HepG2 (cell line): ENCODE results near the gene ZNF503. TPM values are rescaled to one million over a fixed set of nuclear protein-coding genes. Genes with fewer than 3 reads are reported as not detected.

Source experiments
- CEBPG ChIP-seq: IDR thresholded peaks from 2 replicates; pipeline ENCODE4 v1.6.1; 2016
- HNRNPH1 ChIP-seq: fragments of 200-400 bp; formaldehyde crosslinking; optimal IDR thresholded peaks from 2 replicates; pipeline ENCODE3; 2017; ENCODE audit warnings: mild to moderate bottlenecking, low read depth, low read length
- KMT2B ChIP-seq: IDR thresholded peaks from 2 replicates; pipeline ENCODE4 v1.6.1; 2016; ENCODE audit warnings: missing genetic modification reagents, missing compliant biosample characterization
- MBNL3 ChIP-seq: fragments of 250-450 bp; sonication (Bioruptor Pico); conservative IDR thresholded peaks from 2 replicates; pipeline ENCODE4 v1.8.0; 2022; ENCODE audit warnings: mild to moderate bottlenecking, inconsistent platforms
- RFX1 ChIP-seq: fragments of 450-650 bp; IDR thresholded peaks from 2 replicates; pipeline ENCODE4 v1.6.1; 2017
- SUZ12 ChIP-seq: fragments of 150-350 bp; IDR thresholded peaks from 2 replicates; pipeline ENCODE4 v1.6.1; 2014; ENCODE audit warnings: low read depth, low read length
- ZBTB20 ChIP-seq: sonication (generic); formaldehyde crosslinking; IDR thresholded peaks from 2 replicates; pipeline ENCODE4 v1.8.1; 2023; ENCODE audit warnings: missing genetic modification reagents, low read depth, mild to moderate bottlenecking, borderline replicate concordance
- ZNF24 ChIP-seq: fragments of 450-650 bp; IDR thresholded peaks from 2 replicates; pipeline ENCODE4 v1.6.1; 2017; ENCODE audit warnings: antibody characterized with exemption, mild to moderate bottlenecking
- ZNF251 ChIP-seq: sonication (generic); formaldehyde crosslinking; IDR thresholded peaks from 2 replicates; pipeline ENCODE4 v1.9.0; 2021; ENCODE audit warnings: mild to moderate bottlenecking, missing genetic modification reagents
- ZNF274 ChIP-seq: sonication (generic); formaldehyde crosslinking; IDR thresholded peaks from 2 replicates; pipeline ENCODE4 v1.5.1; 2020; ENCODE audit warnings: mild to moderate bottlenecking, missing genetic modification reagents
- ZNF343 ChIP-seq: sonication (generic); formaldehyde crosslinking; IDR thresholded peaks from 2 replicates; pipeline ENCODE4 v1.4.0; 2020; ENCODE audit warnings: mild to moderate bottlenecking, missing genetic modification reagents
- ZNF44 ChIP-seq: sonication (generic); formaldehyde crosslinking; IDR thresholded peaks from 2 replicates; pipeline ENCODE4 v1.5.1; 2020; ENCODE audit warnings: mild to moderate bottlenecking, missing genetic modification reagents
- polyA plus RNA-seq, 8 experiments: library from polyadenylated mRNA; depleted of rRNA in 3 of 8; stranded (reverse) in 7 of 8; unstranded in 1 of 8; fragments of >200 nt; fragmentation: Illumina TruSeq in 4 of 8; extraction: Trizol in 4 of 8; gene quantifications; 2 replicates each; pipeline versions ENCODE4 v1.2.1 to v1.2.3, GENCODE V29; 2011 to 2016; ENCODE audit warnings: low read depth in 4 of 8, missing spikeins in 1 of 8, mixed read lengths in 1 of 8; ENCODE audit not compliant: insufficient read depth in 1 of 8
- total RNA-seq, 5 experiments: library from RNA; depleted of rRNA; stranded (reverse); fragments of >200 nt; fragmentation: Illumina TruSeq; extraction: Trizol; gene quantifications; 2 replicates each; pipeline ENCODE4 v1.2.3, GENCODE V29; 2016; ENCODE audit warnings: low read depth in 1 of 5
- TF ChIP-seq, protein P1 (sequence below): sonication (generic); formaldehyde crosslinking; IDR thresholded peaks from 2 replicates; pipeline ENCODE4 v1.5.1; 2020; ENCODE audit warnings: mild to moderate bottlenecking, missing genetic modification reagents
- TF ChIP-seq, protein P2 (sequence below): sonication (generic); formaldehyde crosslinking; IDR thresholded peaks from 2 replicates; pipeline ENCODE4 v1.8.1; 2023; ENCODE audit warnings: mild to moderate bottlenecking, missing genetic modification reagents

The ZNF503 gene
- total and polyA plus RNA-seq, 2 of the 13 experiments (the other 11 are each of a cell fraction or from before 2014, with no cell fraction given): 2.7 to 8.3 TPM

GRCh38 chr10:75399461-75400162 lies 2.0 kb downstream of the ZNF503 start (continued):
- no peak for TF ChIP-seq ZBTB20
- TF ChIP-seq SUZ12: no peak
- peak; percentile 33; the same call in 1 of the 2 replicates for TF ChIP-seq ZNF274 (CRISPR knock-in tag)
- TF ChIP-seq KMT2B (CRISPR knock-in tag): no peak
- TF ChIP-seq, protein P1, sequence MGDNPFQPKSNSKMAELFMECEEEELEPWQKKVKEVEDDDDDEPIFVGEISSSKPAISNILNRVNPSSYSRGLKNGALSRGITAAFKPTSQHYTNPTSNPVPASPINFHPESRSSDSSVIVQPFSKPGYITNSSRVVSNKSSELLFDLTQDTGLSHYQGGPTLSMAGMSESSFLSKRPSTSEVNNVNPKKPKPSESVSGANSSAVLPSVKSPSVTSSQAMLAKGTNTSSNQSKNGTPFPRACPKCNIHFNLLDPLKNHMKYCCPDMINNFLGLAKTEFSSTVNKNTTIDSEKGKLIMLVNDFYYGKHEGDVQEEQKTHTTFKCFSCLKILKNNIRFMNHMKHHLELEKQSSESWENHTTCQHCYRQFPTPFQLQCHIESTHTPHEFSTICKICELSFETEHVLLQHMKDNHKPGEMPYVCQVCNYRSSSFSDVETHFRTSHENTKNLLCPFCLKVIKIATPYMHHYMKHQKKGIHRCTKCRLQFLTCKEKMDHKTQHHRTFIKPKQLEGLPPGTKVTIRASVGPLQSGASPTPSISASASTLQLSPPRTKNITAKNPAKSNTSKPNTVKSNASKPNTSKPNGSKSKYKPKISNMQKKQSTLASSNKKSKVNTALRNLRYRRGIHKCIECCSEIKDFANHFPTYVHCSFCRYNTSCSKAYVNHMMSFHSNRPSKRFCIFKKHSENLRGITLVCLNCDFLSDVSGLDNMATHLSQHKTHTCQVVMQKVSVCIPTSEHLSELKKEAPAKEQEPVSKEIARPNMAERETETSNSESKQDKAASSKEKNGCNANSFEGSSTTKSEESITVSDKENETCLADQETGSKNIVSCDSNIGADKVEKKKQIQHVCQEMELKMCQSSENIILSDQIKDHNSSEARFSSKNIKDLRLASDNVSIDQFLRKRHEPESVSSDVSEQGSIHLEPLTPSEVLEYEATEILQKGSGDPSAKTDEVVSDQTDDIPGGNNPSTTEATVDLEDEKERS (CRISPR knock-in tag): no peak
- no peak for TF ChIP-seq MBNL3 (CRISPR knock-in tag)
- TF ChIP-seq RFX1: no peak
- TF ChIP-seq, protein P2, sequence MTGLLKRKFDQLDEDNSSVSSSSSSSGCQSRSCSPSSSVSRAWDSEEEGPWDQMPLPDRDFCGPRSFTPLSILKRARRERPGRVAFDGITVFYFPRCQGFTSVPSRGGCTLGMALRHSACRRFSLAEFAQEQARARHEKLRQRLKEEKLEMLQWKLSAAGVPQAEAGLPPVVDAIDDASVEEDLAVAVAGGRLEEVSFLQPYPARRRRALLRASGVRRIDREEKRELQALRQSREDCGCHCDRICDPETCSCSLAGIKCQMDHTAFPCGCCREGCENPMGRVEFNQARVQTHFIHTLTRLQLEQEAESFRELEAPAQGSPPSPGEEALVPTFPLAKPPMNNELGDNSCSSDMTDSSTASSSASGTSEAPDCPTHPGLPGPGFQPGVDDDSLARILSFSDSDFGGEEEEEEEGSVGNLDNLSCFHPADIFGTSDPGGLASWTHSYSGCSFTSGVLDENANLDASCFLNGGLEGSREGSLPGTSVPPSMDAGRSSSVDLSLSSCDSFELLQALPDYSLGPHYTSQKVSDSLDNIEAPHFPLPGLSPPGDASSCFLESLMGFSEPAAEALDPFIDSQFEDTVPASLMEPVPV (CRISPR knock-in tag): no peak; the same call in 1 of the 2 replicates
- TF ChIP-seq CEBPG (CRISPR knock-in tag): no peak
- TF ChIP-seq ZNF343 (CRISPR knock-in tag): no peak
- TF ChIP-seq HNRNPH1: no peak
- TF ChIP-seq ZNF44: no peak
- TF ChIP-seq ZNF24: no peak
- TF ChIP-seq ZNF251 (CRISPR knock-in tag): no peak
